ENCODE measurements around the gene MOSPD3. TPM values are rescaled to one million over a fixed set of nuclear protein-coding genes. Genes with fewer than 3 reads are reported as not detected.

Gene MOSPD3
- total RNA-seq, 1 donor from 2014 or later = 19.5 TPM

DNA sequence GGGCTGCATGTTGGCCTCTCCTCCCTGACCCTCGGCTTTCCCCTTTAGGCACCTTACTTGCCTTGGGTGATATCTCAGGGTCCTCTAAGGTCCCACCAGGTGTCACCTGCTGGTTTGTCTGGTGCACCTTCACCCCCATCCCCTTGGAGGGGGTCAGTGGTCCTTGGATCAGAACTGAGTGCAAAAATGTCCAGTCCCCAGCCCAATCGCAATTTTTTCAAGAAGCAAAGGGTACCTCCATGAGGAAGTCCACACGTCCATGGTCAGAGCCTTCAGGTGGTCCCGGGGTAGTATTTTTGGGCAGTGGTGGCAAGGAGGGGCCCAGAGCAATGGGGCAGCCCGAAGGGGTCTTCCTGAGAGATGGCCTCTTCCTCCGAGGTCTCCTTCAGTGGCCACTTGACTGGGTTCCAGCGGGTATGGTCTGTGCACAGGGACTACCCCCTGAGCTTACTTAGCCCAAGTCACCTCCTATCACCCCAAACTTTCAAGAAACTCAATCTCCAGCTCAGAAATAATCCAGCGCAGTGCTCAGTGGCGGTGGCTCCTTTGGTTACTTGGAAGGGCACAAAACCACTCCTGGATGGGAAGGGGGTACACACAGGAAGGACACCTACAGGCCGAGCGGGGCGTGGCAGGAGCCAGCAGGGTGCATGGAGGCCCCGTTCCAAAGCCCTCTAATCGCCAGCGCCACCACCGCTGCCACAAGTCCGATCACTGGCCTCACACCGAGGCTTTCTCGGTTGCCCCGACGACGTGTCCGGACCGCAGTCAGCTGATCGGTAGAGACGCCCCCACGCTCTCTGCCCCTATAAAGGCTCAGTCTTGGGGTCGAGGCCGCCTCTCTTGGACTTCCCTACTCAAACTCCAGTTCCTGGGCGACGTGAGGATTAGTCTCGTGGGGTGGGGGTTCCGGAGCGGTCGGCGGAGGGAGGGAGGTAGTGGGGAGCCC lies 43.2 kb upstream of the MOSPD3 start:
- peaks cover 22% of the 10 kb centered on the region for H3K4me1 ChIP-seq
- intact Hi-C loops (cut with DNase I) = loop anchor here (10.0 kb wide), 1 partner anchor 126 kb away; the partner anchor contains the start of gene GIGYF1
- TF ChIP-seq, protein P1, sequence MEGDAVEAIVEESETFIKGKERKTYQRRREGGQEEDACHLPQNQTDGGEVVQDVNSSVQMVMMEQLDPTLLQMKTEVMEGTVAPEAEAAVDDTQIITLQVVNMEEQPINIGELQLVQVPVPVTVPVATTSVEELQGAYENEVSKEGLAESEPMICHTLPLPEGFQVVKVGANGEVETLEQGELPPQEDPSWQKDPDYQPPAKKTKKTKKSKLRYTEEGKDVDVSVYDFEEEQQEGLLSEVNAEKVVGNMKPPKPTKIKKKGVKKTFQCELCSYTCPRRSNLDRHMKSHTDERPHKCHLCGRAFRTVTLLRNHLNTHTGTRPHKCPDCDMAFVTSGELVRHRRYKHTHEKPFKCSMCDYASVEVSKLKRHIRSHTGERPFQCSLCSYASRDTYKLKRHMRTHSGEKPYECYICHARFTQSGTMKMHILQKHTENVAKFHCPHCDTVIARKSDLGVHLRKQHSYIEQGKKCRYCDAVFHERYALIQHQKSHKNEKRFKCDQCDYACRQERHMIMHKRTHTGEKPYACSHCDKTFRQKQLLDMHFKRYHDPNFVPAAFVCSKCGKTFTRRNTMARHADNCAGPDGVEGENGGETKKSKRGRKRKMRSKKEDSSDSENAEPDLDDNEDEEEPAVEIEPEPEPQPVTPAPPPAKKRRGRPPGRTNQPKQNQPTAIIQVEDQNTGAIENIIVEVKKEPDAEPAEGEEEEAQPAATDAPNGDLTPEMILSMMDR (IDR thresholded peaks at IDR 0.05) = peak; percentile 34
- peak overlapping the region; percentile 53 for H3K27ac ChIP-seq
- ATAC-seq (peak; percentile 57 to 60), DNase-seq (peak; percentile 76)
- H3K27me3 ChIP-seq (ENCODE audit: low read depth) = no peaks in the 10 kb centered on the region
- peaks cover 20% of the 10 kb centered on the region for H3K36me3 ChIP-seq
- no peaks in the 10 kb centered on the region for H3K9me3 ChIP-seq
- H3K4me3 ChIP-seq = peak overlapping the region; percentile 45

DNA sequence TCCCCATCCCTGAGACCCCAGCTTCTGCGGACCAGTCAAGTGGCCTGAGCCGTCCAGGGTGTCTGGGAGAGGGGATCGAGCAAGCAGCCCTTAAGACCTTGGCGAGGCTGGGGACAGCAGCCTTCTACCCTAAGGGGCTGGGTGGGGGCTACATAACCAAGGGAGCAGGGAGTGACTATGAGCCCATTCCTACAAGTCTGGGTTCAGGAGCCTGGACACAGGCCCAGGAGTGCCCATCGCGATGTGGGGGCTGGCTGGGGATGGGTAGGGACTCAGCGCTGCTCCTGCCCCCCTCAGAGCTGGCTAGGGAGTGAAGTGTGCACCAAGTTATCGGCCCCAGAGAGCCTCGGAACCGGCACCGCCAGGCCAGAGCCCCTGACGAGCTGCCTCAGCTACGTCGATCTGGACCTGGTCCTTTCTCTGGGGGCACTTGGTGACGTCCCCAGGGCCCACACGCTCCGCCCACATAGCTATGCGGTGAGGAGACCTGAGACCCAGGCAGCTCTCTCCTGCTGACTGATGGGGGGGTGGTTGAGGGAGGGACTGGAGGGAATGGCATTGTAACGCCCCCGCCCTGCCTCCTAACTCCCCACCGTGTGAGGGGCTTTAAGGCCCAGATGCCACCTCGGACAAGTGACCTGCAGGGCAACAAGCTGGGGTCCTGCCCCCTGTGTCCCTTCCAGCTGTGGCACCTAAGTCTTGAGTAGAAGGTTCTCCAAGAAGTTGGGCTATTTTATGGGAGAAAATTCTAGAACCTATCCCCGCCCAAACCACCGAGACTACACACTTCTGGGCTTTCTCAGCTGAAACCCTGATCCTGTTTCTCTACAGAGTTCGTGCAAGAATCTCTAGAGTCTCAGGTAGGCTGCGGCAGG lies 41.1 kb upstream of the MOSPD3 start:
- intact Hi-C loops (cut with DNase I) = no loop called here
- Histone ChIP-seq H3K27me3 (ENCODE audit: low read depth) (no peaks in the 10 kb centered on the region), H3K9me3 (no peaks in the 10 kb centered on the region), H3K4me3 (no peak overlapping the region), H3K36me3 (peaks cover 25% of the 10 kb centered on the region), H3K4me1 (peaks cover 21% of the 10 kb centered on the region), H3K27ac (no peak overlapping the region)
- DNase-seq (no peak), ATAC-seq (no peak)
- TF ChIP-seq, protein P1 (IDR thresholded peaks at IDR 0.05) = no peak

DNA sequence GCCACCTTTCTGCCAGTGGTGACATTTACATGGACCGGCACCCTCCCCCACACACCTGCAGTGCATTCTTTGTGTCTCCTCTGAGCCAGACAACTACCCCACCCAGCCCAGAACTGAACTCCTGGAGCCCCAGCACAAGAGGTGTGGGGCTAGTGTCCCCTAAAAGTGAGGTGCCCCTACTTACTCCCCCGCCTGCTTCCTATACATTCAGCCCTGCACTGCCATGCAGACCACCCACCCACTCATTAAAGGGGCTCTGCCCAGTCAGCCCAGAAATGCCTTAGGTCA lies 40.6 kb upstream of the MOSPD3 start:
- TF ChIP-seq, protein P1 (IDR thresholded peaks at IDR 0.05) = no peak
- DNase-seq = no peak
- intact Hi-C loops (cut with DNase I) = no loop called here

DNA sequence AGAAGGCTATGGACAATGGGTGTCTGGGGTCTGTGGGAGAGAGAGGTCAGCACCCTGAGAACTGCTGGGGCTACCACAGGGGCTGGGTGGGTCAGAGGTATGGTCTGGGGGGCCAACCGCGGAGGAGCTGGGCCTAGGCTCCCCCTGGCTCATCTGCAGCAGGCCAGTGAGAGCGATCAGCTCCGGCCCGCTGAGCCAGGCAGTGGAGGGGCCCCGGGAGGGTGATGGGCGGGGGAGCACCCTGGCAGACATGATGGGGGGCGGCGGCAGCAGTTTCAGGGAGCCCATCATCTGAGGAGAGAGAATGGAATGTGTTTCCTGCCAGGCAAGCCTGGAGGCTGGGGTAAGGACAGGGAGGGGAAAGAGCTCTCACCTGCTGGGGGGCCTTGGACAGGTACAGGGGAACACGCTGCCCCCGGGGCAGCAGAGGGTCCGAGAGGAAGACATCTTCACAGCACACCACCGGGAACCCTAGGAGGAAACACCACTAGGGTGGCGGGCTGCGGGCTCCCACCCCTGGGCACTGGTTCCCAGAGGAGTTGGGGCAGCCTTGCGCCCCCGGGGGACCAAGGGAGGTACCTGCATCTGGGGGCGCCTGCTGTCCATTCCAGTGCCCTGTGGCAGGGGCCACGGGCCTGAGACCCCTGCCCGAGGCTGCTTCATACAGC lies 39.9 kb upstream of the MOSPD3 start:
- Histone ChIP-seq H3K27ac (no peak overlapping the region), H3K36me3 (peaks cover 38% of the 10 kb centered on the region), H3K9me3 (no peaks in the 10 kb centered on the region), H3K27me3 (ENCODE audit: low read depth) (no peaks in the 10 kb centered on the region), H3K4me3 (no peak overlapping the region), H3K4me1 (peaks cover 21% of the 10 kb centered on the region)
- ATAC-seq = no peak
- TF ChIP-seq, protein P1 (IDR thresholded peaks at IDR 0.05) = no peak
- no peak for DNase-seq
- intact Hi-C loops (cut with DNase I) = no loop called here

More for the DNA sequence above, 40.6 kb upstream of the MOSPD3 start:
- Histone ChIP-seq H3K4me3 (no peak overlapping the region), H3K36me3 (peaks cover 31% of the 10 kb centered on the region), H3K27ac (no peak overlapping the region), H3K4me1 (peaks cover 21% of the 10 kb centered on the region), H3K27me3 (ENCODE audit: low read depth) (no peaks in the 10 kb centered on the region), H3K9me3 (no peaks in the 10 kb centered on the region)
- no peak for ATAC-seq

Measured in lower lobe of right lung (tissue), 2 donors.